Common myeloid progenitor, CD34-positive (primary cell): ENCODE results near the gene QKI.

Source experiments
- CTCF ChIA-PET: fragments of 350-600 bp; sonication (Branson Sonifier 250); formaldehyde crosslinking; loops from one replicate; lab custom pipeline; 2021; ENCODE audit warnings: antibody characterized with exemption; lab: Charles Lee
- POLR2A ChIA-PET: fragments of 350-600 bp; sonication (Branson Sonifier 250); formaldehyde crosslinking; loops from one replicate; lab custom pipeline; 2021; ENCODE audit warnings: antibody characterized with exemption; lab: Charles Lee
- DNase-seq, 3 donors: peaks; one replicate each; pipeline versions ENCODE4 v3.0.0 to v3.0.0-alpha.2; 2013
- H3K27ac ChIP-seq, 2 experiments: 1 replicate in 1 of 2; 2 replicates in 1 of 2; pipeline ENCODE4 v1.7.0; 2013; ENCODE audit warnings: inconsistent platforms in 2 of 2, low read length in 2 of 2, mild to moderate bottlenecking in 2 of 2, low read depth in 1 of 2, moderate library complexity in 1 of 2; ENCODE audit not compliant: severe bottlenecking in 2 of 2, insufficient read depth in 1 of 2, poor library complexity in 1 of 2
- H3K27me3 ChIP-seq, 5 experiments: replicated peaks in 2 of 5; 1 replicate in 3 of 5; 2 replicates in 2 of 5; pipeline versions ENCODE4 v1.6.1 to v1.7.0; 2013; ENCODE audit warnings: low read length in 4 of 5, mild to moderate bottlenecking in 2 of 5, moderate library complexity in 2 of 5, inconsistent platforms in 1 of 5; ENCODE audit not compliant: insufficient read depth in 5 of 5, control insufficient read depth in 4 of 5
- H3K36me3 ChIP-seq, 4 experiments: 1 replicate in 2 of 4; 2 replicates in 2 of 4; pipeline versions ENCODE4 v1.6.1 to v1.7.0; 2013; ENCODE audit warnings: low read length in 3 of 4, control low read depth in 1 of 4, mild to moderate bottlenecking in 1 of 4; ENCODE audit not compliant: control insufficient read depth in 4 of 4, insufficient read depth in 4 of 4
- H3K4me1 ChIP-seq, 4 experiments: 1 replicate in 3 of 4; 2 replicates in 1 of 4; pipeline versions ENCODE4 v1.6.1 to v1.7.1; 2013; ENCODE audit warnings: low read length in 3 of 4, mild to moderate bottlenecking in 3 of 4, control low read depth in 1 of 4, inconsistent platforms in 1 of 4, moderate library complexity in 1 of 4; ENCODE audit not compliant: control insufficient read depth in 4 of 4, insufficient read depth in 4 of 4; ENCODE audit errors: control extremely low read depth in 1 of 4
- H3K4me3 ChIP-seq, 7 experiments: 1 replicate in 4 of 7; 2 replicates in 3 of 7; pipeline versions ENCODE4 v1.5.1 to v1.7.0; 2013; ENCODE audit warnings: mild to moderate bottlenecking in 7 of 7, low read length in 6 of 7, moderate library complexity in 6 of 7, inconsistent platforms in 2 of 7, low read depth in 2 of 7, control low read depth in 1 of 7; ENCODE audit not compliant: insufficient read depth in 4 of 7, control insufficient read depth in 1 of 7; ENCODE audit errors: extremely low read depth in 1 of 7
- H3K9me3 ChIP-seq, 5 experiments: 1 replicate in 4 of 5; 2 replicates in 1 of 5; pipeline versions ENCODE4 v1.6.1 to v1.7.1; 2013; ENCODE audit warnings: low read length in 4 of 5, mild to moderate bottlenecking in 2 of 5, inconsistent platforms in 1 of 5, low read depth in 1 of 5, moderate library complexity in 1 of 5; ENCODE audit not compliant: control insufficient read depth in 4 of 5, insufficient read depth in 2 of 5; ENCODE audit errors: control extremely low read depth in 1 of 5
- WGBS: methylation state at CpG from one replicate; pipeline ENCODE4 v1.1.5; 2013; ENCODE audit not compliant: insufficient coverage; 5-methylcytosine and 5-hydroxymethylcytosine counted together

The QKI gene

GRCh38 chr6:163613025-163613424, 198.5 kb downstream of the QKI start:
- no peak overlapping the region for H3K27ac ChIP-seq
- H3K9me3 ChIP-seq, result peaks cover 0 to under 1% (median 0%) of the 10 kb centered on the region in 5 experiments
- peaks cover 0 to 22% (median 2%) of the 10 kb centered on the region in 5 experiments for H3K27me3 ChIP-seq
- DNase-seq, result no peak
- POLR2A ChIA-PET, result no interaction called here
- H3K4me1 ChIP-seq, result no peaks in the 10 kb centered on the region
- H3K36me3 ChIP-seq, result no peaks in the 10 kb centered on the region
- no peak overlapping the region for H3K4me3 ChIP-seq
- 84% methylated on average over 8 of the region's 8 CpGs for WGBS
- CTCF ChIA-PET, result no interaction called here

DNA sequence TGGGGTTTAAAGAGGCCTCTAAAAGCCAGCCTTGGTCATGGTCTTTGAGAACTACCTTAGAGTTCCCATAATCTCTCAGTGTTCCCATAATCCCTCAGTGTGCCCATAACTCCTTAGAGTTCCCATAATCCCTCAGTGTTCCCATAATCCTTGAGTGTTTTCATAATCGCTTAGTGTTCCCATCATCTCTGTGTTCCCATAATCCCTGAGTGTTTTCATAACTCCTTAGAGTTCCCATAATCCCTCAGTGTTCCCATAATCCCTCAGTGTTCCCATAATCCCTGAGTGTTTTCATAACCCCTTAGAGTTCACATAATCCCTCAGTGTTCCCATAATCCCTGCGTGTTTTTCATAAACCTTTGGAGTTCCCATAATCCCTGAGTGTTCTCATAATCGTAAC, 199.2 kb downstream of the QKI start:
- H3K27me3 ChIP-seq, result peaks cover 0 to 19% (median 2%) of the 10 kb centered on the region in 5 experiments
- ChIA-PET POLR2A (no interaction called here), CTCF (no interaction called here)
- H3K36me3 ChIP-seq, result no peaks in the 10 kb centered on the region
- 100% methylated on average over 3 of the region's 3 CpGs for WGBS
- DNase-seq, result no peak
- H3K4me3 ChIP-seq, result no peak overlapping the region
- peaks cover 0 to 4% (median 0%) of the 10 kb centered on the region in 5 experiments for H3K9me3 ChIP-seq
- H3K4me1 ChIP-seq, result no peaks in the 10 kb centered on the region
- no peak overlapping the region for H3K27ac ChIP-seq

DNA sequence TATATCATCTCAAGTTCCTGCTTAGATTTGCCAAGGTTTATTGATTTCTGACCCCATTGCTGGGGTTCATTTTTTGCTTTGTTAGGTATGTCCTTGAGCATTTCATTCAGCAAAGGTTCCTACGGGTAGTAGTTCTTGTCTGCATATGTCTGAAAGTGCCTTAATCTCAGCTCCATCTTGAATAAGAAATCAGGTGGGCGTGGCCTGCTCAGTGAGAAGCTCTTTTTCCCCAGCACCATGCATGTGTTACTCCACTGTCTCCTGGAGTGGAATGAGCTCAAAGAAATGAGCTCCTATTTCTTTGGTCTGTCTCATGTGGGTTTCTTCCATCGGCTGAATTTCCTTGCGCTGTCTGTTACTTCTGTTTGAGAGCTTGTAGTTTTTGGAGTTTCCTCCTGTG, 201.9 kb downstream of the QKI start:
- no peak for DNase-seq
- Histone ChIP-seq H3K27me3 (peaks cover 0 to 20% (median 2%) of the 10 kb centered on the region in 5 experiments), H3K4me1 (no peaks in the 10 kb centered on the region), H3K27ac (no peak overlapping the region), H3K9me3 (peaks cover 0 to 4% (median 0%) of the 10 kb centered on the region in 5 experiments), H3K36me3 (no peaks in the 10 kb centered on the region), H3K4me3 (no peak overlapping the region)
- ChIA-PET CTCF (no interaction called here), POLR2A (interaction anchor here (0.9 kb wide), 1 partner anchor 37 kb away, joined by 3 read pairs; no protein-coding TSS in a partner anchor)
- WGBS, result 94% methylated on average over 3 of the region's 4 CpGs

- Histone ChIP-seq H3K27ac (no peak overlapping the region), H3K4me1 (no peaks in the 10 kb centered on the region), H3K9me3 (peaks cover 0 to 4% (median 0%) of the 10 kb centered on the region in 5 experiments), H3K27me3 (peaks cover 0 to 20% (median 2%) of the 10 kb centered on the region in 5 experiments), H3K36me3 (no peaks in the 10 kb centered on the region), H3K4me3 (no peak overlapping the region)
- POLR2A ChIA-PET, result no interaction called here
- WGBS, result 96% methylated on average over 4 of the region's 6 CpGs
- CTCF ChIA-PET, result no interaction called here
- no peak for DNase-seq
Observed at GRCh38 chr6:163617549-163617948, 203.0 kb downstream of the QKI start.

DNA sequence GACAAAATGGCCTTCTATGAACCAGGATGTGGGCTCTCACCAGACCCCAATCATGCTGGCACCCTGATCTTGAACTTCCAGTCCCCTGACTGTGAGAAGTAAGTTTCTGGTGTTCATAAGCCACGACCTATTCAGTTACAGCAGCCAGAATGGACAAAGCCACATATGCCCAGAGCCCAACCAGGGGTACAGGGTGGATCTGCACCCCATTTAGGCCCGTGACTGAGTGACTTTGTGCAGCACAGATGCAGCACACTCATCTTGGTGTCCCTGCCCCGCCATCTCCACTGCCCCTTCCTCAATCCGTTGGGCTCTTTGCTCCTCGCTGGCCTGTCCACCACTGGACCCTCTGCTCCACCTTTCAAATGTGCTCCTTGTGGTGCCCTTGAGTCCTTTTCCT, 205.6 kb downstream of the QKI start:
- Histone ChIP-seq H3K4me3 (no peak overlapping the region), H3K4me1 (no peaks in the 10 kb centered on the region), H3K27ac (no peak overlapping the region), H3K27me3 (peaks cover 0 to 18% (median 0%) of the 10 kb centered on the region in 5 experiments), H3K36me3 (no peaks in the 10 kb centered on the region), H3K9me3 (peaks cover 0 to 4% (median 0%) of the 10 kb centered on the region in 5 experiments)
- 100% methylated on average over 4 of the region's 5 CpGs for WGBS
- DNase-seq, result no peak
- POLR2A ChIA-PET, result no interaction called here
- CTCF ChIA-PET, result no interaction called here

GRCh38 chr6:163620670-163621330, 206.3 kb downstream of the QKI start:
- Histone ChIP-seq H3K9me3 (peaks cover 0 to 4% (median 0%) of the 10 kb centered on the region in 5 experiments), H3K27ac (no peak overlapping the region), H3K4me3 (no peak overlapping the region), H3K4me1 (no peaks in the 10 kb centered on the region), H3K36me3 (no peaks in the 10 kb centered on the region), H3K27me3 (peaks cover 0 to 18% (median 0%) of the 10 kb centered on the region in 5 experiments)
- CTCF ChIA-PET, result no interaction called here
- DNase-seq, result no peak
- 51% methylated on average over 12 of the region's 16 CpGs for WGBS
- POLR2A ChIA-PET, result no interaction called here

DNA sequence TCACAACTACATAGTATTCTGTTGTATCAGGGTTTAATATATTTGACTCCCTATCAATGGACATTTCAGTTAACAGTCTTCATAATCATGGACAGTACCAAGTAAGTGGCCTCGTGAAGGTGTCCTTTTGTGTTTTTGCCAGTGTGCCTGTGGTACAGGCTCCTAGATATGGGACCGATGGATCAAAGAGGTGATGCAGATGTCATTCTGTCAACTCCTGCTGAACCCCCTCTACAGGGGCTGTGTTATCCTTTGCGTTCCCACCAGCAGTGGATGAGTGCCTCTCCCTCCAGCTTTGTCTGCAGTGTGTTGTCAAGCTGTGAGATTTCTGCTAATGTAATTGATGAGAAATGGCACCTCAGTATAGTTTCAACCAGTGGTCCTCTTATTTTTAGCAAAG, 210.7 kb downstream of the QKI start:
- peaks cover 0 to 10% (median 6%) of the 10 kb centered on the region in 5 experiments for H3K9me3 ChIP-seq
- H3K4me1 ChIP-seq, result no peaks in the 10 kb centered on the region
- H3K27me3 ChIP-seq, result peaks cover 0 to 33% (median 11%) of the 10 kb centered on the region in 5 experiments
- H3K36me3 ChIP-seq, result no peaks in the 10 kb centered on the region
- no peak overlapping the region for H3K27ac ChIP-seq
- POLR2A ChIA-PET, result no interaction called here
- WGBS, result 100% methylated on average over 2 of the region's 3 CpGs
- no peak for DNase-seq
- CTCF ChIA-PET, result no interaction called here
- H3K4me3 ChIP-seq, result no peak overlapping the region
